GM12865 (cell line): ENCODE data around the gene EPS8L3.

ENCODE experiments used
- DNase-seq: peaks from one replicate; pipeline ENCODE4 v3.0.0; 2010; ENCODE audit warnings: low read depth
- H3K4me3 ChIP-seq: 2 replicates; pipeline ENCODE4 v1.5.1; 2011; ENCODE audit warnings: mild to moderate bottlenecking, low read depth, low read length, control low read depth
- TF ChIP-seq, protein P1 (sequence below): IDR thresholded peaks from 2 replicates; pipeline ENCODE4 v1.5.1; 2011; ENCODE audit warnings: low read length, control low read depth, low read depth, inconsistent platforms; ENCODE audit not compliant: insufficient read depth; ENCODE audit errors: missing control alignments

The EPS8L3 gene

DNA sequence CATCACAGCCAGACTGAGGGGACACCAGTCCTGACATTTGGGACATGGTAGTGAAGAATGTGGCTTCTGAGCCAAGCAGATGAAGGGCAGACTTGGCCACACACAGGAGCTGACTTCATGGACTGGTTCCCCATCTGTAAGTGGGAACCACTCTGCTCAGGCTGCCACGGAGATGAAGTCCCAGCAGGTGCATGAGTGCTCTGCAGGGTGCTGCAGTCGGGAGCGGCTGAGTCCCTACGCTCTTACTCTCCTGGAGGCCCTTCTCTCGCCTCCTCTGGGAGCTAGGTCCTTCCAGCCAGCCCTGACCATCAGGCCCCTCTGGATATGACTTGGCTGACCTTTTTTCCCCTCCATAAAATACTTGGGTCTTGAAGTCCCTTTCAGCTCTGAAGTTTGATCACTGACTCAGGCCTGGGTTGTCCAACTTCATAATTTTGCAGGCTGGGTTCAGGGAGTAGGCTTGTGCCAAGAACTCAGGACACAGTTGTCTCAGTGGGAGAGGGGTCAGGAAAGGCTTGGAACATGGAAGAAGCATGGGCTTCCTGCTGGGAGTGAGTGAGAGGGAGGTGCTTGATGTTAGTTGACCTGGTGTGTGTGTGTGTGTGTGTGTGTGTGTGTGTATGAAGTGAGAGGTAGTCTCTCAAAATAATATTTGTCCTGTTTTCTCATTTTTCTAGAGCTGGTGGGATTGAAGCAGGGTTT is 21.0 kb upstream of the EPS8L3 start:
- no peak for DNase-seq
- TF ChIP-seq, protein P1, sequence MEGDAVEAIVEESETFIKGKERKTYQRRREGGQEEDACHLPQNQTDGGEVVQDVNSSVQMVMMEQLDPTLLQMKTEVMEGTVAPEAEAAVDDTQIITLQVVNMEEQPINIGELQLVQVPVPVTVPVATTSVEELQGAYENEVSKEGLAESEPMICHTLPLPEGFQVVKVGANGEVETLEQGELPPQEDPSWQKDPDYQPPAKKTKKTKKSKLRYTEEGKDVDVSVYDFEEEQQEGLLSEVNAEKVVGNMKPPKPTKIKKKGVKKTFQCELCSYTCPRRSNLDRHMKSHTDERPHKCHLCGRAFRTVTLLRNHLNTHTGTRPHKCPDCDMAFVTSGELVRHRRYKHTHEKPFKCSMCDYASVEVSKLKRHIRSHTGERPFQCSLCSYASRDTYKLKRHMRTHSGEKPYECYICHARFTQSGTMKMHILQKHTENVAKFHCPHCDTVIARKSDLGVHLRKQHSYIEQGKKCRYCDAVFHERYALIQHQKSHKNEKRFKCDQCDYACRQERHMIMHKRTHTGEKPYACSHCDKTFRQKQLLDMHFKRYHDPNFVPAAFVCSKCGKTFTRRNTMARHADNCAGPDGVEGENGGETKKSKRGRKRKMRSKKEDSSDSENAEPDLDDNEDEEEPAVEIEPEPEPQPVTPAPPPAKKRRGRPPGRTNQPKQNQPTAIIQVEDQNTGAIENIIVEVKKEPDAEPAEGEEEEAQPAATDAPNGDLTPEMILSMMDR = no peak
- no peak overlapping the region for H3K4me3 ChIP-seq

DNA sequence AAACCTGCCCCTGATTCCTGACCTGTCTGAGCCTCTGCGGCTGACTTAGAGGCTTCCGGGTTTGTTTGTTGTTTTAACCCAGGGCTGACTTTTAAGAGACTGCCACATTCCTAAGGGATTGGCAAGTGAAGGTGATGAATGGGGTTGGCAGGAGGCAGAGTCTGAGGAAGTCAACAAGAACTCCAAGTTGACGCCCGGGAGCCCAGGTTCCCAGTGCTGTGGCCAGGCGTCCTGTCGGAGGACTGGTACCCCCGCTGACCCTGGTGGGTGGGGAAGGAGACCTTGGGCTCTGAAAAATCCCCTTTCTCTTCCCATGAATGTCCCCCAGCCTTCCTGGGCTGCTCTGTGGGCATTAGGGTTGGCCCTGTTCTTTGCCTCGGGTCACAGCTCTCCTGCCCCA is 19.7 kb upstream of the EPS8L3 start:
- TF ChIP-seq, protein P1 = no peak
- no peak overlapping the region for H3K4me3 ChIP-seq
- DNase-seq = no peak

DNA sequence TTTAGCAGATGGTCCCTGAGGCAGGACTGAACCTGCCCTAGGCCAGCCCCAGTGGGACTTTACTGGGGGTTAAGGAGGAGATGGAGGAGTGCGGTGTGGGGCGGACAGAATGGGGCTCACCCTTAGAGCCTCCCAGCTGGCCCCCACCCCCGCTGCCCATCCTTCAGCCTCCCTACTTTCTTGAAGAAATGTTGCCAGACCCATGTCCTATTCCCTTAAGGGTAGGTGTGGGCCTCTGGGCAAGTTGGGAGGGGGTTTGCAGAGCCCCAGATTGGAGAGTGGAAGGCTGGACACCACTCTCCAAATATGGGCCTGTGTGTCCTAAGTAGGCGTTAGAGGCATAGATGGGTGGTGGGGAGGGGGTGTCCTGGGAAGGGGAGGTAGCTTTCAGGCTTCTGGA is 19.2 kb upstream of the EPS8L3 start:
- H3K4me3 ChIP-seq = no peak overlapping the region
- no peak for DNase-seq
- TF ChIP-seq, protein P1 = no peak

DNA sequence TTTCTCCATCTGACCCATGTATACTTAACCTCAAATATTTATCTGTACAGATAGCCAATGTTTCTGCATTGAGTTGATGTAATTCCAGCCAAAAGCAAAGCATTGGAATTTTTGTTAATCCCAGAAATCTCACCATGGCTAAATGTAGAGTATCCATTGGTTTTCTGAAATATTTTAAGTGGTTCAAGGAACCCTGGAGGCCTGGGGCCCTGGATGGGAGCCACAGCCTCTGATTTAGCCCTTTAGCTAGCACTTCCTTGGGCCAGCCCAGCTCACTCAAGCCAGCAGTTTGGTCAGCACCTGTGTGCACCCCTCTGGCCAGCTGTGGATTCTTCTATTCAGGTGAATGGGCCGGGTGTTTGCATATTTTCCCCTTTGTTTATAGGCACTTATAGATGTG is 18.8 kb upstream of the EPS8L3 start:
- DNase-seq = no peak
- TF ChIP-seq, protein P1 = no peak
- no peak overlapping the region for H3K4me3 ChIP-seq

DNA sequence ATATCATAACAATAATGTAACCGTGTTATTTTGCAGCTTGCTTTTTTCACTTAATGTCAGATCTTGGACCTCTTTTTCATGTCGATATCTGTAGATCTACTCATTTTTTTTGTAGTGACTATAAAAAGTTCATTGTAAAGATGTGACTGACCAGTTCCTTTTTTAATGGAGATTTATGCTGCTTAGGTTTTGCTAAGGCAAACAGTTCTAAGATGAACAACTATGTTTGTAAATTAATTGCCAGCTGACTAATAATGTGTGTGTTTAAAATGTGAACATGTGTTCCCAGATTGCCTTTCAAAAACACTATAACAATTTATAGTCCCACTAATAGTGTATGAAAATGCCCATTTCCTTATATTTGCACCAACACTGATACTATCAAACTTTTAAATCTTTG is 18.1 kb upstream of the EPS8L3 start:
- DNase-seq = no peak
- TF ChIP-seq, protein P1 = no peak
- no peak overlapping the region for H3K4me3 ChIP-seq

DNA sequence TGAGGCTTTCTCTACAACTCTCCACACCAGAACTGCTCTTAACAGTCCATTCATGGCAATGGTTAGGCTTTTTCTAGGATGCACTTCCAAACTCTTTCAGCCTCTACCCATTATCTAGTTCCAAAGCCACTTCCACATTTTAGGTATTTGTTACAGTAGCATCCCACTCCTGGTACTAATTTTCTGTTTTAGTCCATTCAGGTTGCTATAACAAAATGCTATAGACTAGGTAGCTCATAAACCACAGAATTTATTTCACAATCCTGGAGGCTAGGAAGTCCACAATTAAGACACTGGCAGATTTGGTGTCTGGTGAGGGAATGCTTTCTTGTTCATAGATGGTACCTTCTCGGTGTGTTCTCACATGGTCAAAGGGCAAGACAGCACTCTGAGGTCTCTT is 17.3 kb upstream of the EPS8L3 start:
- DNase-seq = no peak
- TF ChIP-seq, protein P1 = no peak
- no peak overlapping the region for H3K4me3 ChIP-seq
